Mesenchymal stem cell (in vitro differentiated cells and primary cell): Measurements from ENCODE around the gene GOLT1B.
A peak's percentile ranks its signal among the peaks of the same experiment; 100 is the strongest.

Experiments used
- DNase-seq: peaks from one replicate; pipeline ENCODE4 v3.0.0-alpha.2; 2013
- H2AFZ ChIP-seq: one replicate; pipeline ENCODE4 v1.6.1; 2013; ENCODE audit warnings: low read depth, mild to moderate bottlenecking, control low read depth, inconsistent platforms, low read length, moderate library complexity
- H2AK5ac ChIP-seq: 2 replicates; pipeline ENCODE4 v1.6.1; 2013; ENCODE audit warnings: low read length, moderate library complexity, mild to moderate bottlenecking, inconsistent platforms; ENCODE audit not compliant: severe bottlenecking
- H2BK120ac ChIP-seq: one replicate; pipeline ENCODE4 v1.6.1; 2013; ENCODE audit warnings: low read depth, mild to moderate bottlenecking, inconsistent platforms, low read length, moderate library complexity
- H2BK12ac ChIP-seq, 2 experiments: one replicate each; pipeline ENCODE4 v1.6.1; 2013; ENCODE audit warnings: inconsistent platforms in 2 of 2, low read length in 2 of 2, mild to moderate bottlenecking in 2 of 2, moderate library complexity in 2 of 2, control low read depth in 1 of 2
- H2BK15ac ChIP-seq: one replicate; pipeline ENCODE4 v1.6.1; 2013; ENCODE audit warnings: mild to moderate bottlenecking, low read depth, inconsistent platforms; ENCODE audit not compliant: poor library complexity, severe bottlenecking
- H2BK5ac ChIP-seq: 2 replicates; pipeline ENCODE4 v1.6.1; 2013; ENCODE audit warnings: low read depth, mild to moderate bottlenecking, low read length, control low read depth, inconsistent platforms; ENCODE audit not compliant: poor library complexity, severe bottlenecking
- H3K14ac ChIP-seq, 2 experiments: one replicate each; pipeline ENCODE4 v1.6.1; 2013; ENCODE audit warnings: inconsistent platforms in 2 of 2, low read length in 2 of 2, control low read depth in 1 of 2, mild to moderate bottlenecking in 1 of 2, moderate library complexity in 1 of 2
- H3K18ac ChIP-seq, 2 experiments: one replicate each; pipeline ENCODE4 v1.6.1; 2013; ENCODE audit warnings: inconsistent platforms in 2 of 2, low read length in 2 of 2, control low read depth in 1 of 2, low read depth in 1 of 2, mild to moderate bottlenecking in 1 of 2
- H3K23ac ChIP-seq, 2 experiments: one replicate each; pipeline ENCODE4 v1.6.1; 2013; ENCODE audit warnings: inconsistent platforms in 2 of 2, low read length in 2 of 2, mild to moderate bottlenecking in 2 of 2, moderate library complexity in 2 of 2, control low read depth in 1 of 2
- H3K27ac ChIP-seq: 2 replicates; pipeline ENCODE4 v1.5.1; 2013; ENCODE audit warnings: mild to moderate bottlenecking, moderate library complexity, low read length, control low read depth, inconsistent platforms; ENCODE audit not compliant: poor library complexity, severe bottlenecking
- H3K27me3 ChIP-seq, 2 experiments: 2 replicates each; pipeline versions ENCODE4 v1.6.1 to v1.7.0; 2013; ENCODE audit warnings: low read length in 2 of 2, mild to moderate bottlenecking in 2 of 2, moderate library complexity in 2 of 2, control low read depth in 1 of 2, inconsistent platforms in 1 of 2; ENCODE audit not compliant: control insufficient read depth in 1 of 2, insufficient read depth in 1 of 2
- H3K36me3 ChIP-seq, 2 experiments: 2 replicates each; pipeline versions ENCODE4 v1.6.1 to v1.7.0; 2013; ENCODE audit warnings: low read length in 2 of 2, control low read depth in 1 of 2, inconsistent platforms in 1 of 2, low read depth in 1 of 2, mild to moderate bottlenecking in 1 of 2; ENCODE audit not compliant: insufficient read depth in 2 of 2, control insufficient read depth in 1 of 2
- H3K4ac ChIP-seq, 2 experiments: one replicate each; pipeline ENCODE4 v1.6.1; 2013; ENCODE audit warnings: inconsistent platforms in 2 of 2, low read length in 2 of 2, mild to moderate bottlenecking in 2 of 2, moderate library complexity in 2 of 2, control low read depth in 1 of 2, low read depth in 1 of 2
- H3K4me1 ChIP-seq: 2 replicates; pipeline ENCODE4 v1.6.1; 2013; ENCODE audit warnings: low read depth, low read length, control low read depth; ENCODE audit not compliant: control insufficient read depth, insufficient read depth
- H3K4me2 ChIP-seq: 2 replicates; pipeline ENCODE4 v1.6.1; 2013; ENCODE audit warnings: low read length, mild to moderate bottlenecking, inconsistent platforms; ENCODE audit not compliant: poor library complexity, severe bottlenecking
- H3K4me3 ChIP-seq, 2 experiments: 2 replicates each; pipeline versions ENCODE4 v1.5.1 to v1.7.0; 2013; ENCODE audit warnings: low read length in 2 of 2, mild to moderate bottlenecking in 2 of 2, control low read depth in 1 of 2, low read depth in 1 of 2; ENCODE audit not compliant: insufficient read depth in 1 of 2
- H3K79me1 ChIP-seq: replicated peaks from 2 replicates; pipeline ENCODE4 v1.6.1; 2013; ENCODE audit warnings: mild to moderate bottlenecking, control low read depth, low read length, inconsistent platforms; ENCODE audit not compliant: poor library complexity, severe bottlenecking
- H3K9ac ChIP-seq: 2 replicates; pipeline ENCODE4 v1.7.0; 2013; ENCODE audit warnings: mild to moderate bottlenecking, low read length, moderate library complexity
- H3K9me3 ChIP-seq: 2 replicates; pipeline ENCODE4 v1.7.0; 2013; ENCODE audit warnings: mild to moderate bottlenecking, low read length; ENCODE audit not compliant: control insufficient read depth
- H4K8ac ChIP-seq: one replicate; pipeline ENCODE4 v1.6.1; 2013; ENCODE audit warnings: inconsistent platforms, mild to moderate bottlenecking, low read length, moderate library complexity
- H4K91ac ChIP-seq: one replicate; pipeline ENCODE4 v1.6.1; 2013; ENCODE audit warnings: mild to moderate bottlenecking, low read length, inconsistent platforms
- WGBS: methylation state at CpG from one replicate; pipeline ENCODE4 v1.1.7; 2013; ENCODE audit warnings: mixed read lengths; 5-methylcytosine and 5-hydroxymethylcytosine counted together

GOLT1B gene

DNA sequence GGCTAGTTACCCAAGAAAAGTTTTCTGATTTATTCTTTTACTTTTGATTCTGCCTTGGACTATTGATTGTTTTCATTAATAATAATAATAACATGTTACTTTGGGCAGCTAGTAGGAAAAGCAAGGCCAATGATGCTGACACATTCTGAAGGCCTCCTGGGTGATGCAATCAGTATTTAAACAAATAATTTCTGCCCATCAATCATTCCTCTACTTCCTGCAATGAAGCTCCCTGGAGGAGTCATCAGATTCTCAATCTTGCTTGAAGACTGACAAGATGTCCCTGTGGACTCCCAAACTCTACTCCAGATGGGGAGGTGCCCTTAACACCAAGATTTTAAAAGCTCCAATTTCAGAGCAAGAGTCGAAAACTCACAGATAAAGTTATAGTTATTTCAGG lies 24.5 kb downstream of the GOLT1B start, which contains the start of gene SPX:
Gene SPX, plus strand, starts transcription at position 244 of the 400 bp plus-strand sequence. CDS start 177 bp downstream, outside the sequence.
- WGBS: no CpG with 5 or more reads among the region's 1 CpG
- Histone ChIP-seq H3K27me3 (peaks cover 0 to 15% of the 10 kb centered on the region in 2 experiments), H3K9ac (peak within 1 kb of the TSS; percentile 67)

DNA sequence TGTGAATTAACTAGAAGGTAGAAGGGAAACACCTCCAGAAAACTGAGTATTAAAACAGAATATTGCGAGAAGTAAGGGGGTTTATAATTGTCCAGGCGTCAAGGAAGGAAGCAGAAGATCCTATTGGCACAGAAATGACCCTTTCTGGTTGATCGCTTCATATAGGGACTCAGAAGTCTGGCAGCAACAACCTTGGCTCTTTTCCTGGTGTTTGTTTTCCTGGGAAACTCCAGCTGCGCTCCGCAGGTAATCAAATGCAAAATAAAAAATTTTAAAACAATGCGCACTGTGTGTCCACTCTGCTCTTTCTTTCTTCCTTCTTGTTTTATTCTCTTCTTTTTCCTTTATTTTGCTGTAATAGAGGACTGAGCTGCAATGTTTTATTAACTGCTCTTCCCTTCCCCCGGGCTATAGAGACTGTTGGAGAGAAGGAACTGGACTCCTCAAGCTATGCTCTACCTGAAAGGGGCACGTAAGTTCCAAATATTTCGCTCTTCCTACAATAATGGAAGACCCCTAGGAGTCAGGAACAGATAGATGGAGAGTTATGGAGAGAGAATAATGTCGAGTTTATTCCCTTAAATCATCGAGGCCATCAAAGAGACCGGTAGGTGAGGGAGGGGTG lies 25.2 kb downstream of the GOLT1B start:
- Histone ChIP-seq H3K79me1 (no peaks in the 10 kb centered on the region), H4K8ac (no peak overlapping the region), H3K27ac (no peak overlapping the region), H2BK12ac (no peak overlapping the region), H3K4me1 (no peaks in the 10 kb centered on the region), H3K9me3 (no peaks in the 10 kb centered on the region), H3K4me3 (peak overlapping the region; percentile 70 to 89), H3K36me3 (no peaks in the 10 kb centered on the region), H4K91ac (no peak overlapping the region), H2BK120ac (no peak overlapping the region), H3K18ac (no peak overlapping the region), H2BK15ac (no peak overlapping the region), H3K14ac (no peak overlapping the region), H2BK5ac (no peak overlapping the region), H2AK5ac (no peak overlapping the region), H3K4ac (no peak overlapping the region), H3K23ac (no peak overlapping the region), H2AFZ (no peak overlapping the region), H3K4me2 (peak overlapping the region; percentile 97), H3K27me3 (peaks cover 0 to 15% of the 10 kb centered on the region in 2 experiments), H3K9ac (peak overlapping the region; percentile 67)
- WGBS: 64% methylated on average over 9 of the region's 12 CpGs
- DNase-seq: no peak

More for the DNA sequence above, 24.5 kb downstream of the GOLT1B start, which contains the start of gene SPX:
- Histone ChIP-seq H4K91ac (no peak within 1 kb of the TSS), H4K8ac (no peak within 1 kb of the TSS), H3K18ac (no peak within 1 kb of the TSS), H3K36me3 (no peaks in the 10 kb centered on the region), H2AK5ac (no peak within 1 kb of the TSS), H2AFZ (no peak within 1 kb of the TSS), H3K4me2 (peak within 1 kb of the TSS; percentile 97), H2BK15ac (no peak within 1 kb of the TSS), H3K27ac (no peak within 1 kb of the TSS), H3K23ac (no peak within 1 kb of the TSS), H3K4me1 (no peaks in the 10 kb centered on the region), H3K9me3 (no peaks in the 10 kb centered on the region), H2BK12ac (no peak within 1 kb of the TSS), H3K79me1 (no peaks in the 10 kb centered on the region), H3K14ac (no peak within 1 kb of the TSS), H3K4me3 (peak within 1 kb of the TSS in 1 of 2 experiments; percentile 89), H3K4ac (no peak within 1 kb of the TSS), H2BK120ac (no peak within 1 kb of the TSS), H2BK5ac (no peak within 1 kb of the TSS)
- no peak for DNase-seq

DNA sequence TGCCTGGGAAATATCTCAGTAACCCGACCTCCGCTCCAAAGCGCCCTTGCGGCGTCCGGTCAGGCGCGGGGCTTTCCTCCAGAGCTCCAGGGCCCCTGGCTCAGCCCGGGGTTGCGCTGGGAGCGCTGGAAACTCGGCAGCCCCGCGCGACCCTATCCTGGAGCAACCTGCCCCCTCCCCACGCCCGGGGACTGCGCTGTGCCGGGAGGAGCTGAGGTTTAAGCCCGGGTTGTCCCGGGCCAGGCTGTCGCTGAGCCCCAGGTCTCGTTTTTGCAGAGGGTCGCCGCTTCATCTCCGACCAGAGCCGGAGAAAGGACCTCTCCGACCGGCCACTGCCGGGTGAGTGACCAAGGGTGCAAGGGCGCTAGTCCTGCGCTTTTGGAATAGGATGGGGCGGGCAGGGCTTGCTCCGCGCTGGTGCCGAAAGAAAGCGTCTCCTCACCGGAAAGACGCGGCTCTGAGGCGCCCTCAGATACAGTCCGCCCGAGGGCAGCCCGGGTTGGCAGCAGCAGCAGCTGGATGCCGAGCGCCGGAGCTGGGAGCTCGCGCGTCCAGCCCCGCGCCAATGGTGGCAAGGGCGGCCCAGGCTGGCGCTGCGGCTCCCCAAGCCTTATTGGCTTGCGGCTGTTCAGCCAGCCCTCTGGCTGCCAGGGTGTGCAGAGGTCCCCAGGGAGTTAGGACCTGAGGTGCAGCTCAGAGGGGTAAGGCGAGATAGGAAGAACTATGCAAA lies 26.0 kb downstream of the GOLT1B start:
- Histone ChIP-seq H3K14ac (no peak overlapping the region), H4K8ac (peak overlapping the region; percentile 51), H3K23ac (no peak overlapping the region), H2BK15ac (no peak overlapping the region), H3K27ac (no peak overlapping the region), H3K4me3 (peak overlapping the region; percentile 70 to 89), H3K18ac (peak overlapping the region in 1 of 2 experiments; percentile 11), H2AK5ac (no peak overlapping the region), H3K27me3 (peaks cover 0 to 15% of the 10 kb centered on the region in 2 experiments), H3K4me1 (no peaks in the 10 kb centered on the region), H3K9ac (peak overlapping the region; percentile 67), H3K36me3 (no peaks in the 10 kb centered on the region), H2AFZ (peak overlapping the region; percentile 72), H4K91ac (peak overlapping the region; percentile 27), H2BK5ac (no peak overlapping the region), H3K4ac (no peak overlapping the region), H2BK120ac (no peak overlapping the region), H3K4me2 (peak overlapping the region; percentile 97), H3K9me3 (no peaks in the 10 kb centered on the region), H3K79me1 (no peaks in the 10 kb centered on the region), H2BK12ac (no peak overlapping the region)
- peak; percentile 62 for DNase-seq
- under 1% methylated on average over 55 of the region's 57 CpGs for WGBS

DNA sequence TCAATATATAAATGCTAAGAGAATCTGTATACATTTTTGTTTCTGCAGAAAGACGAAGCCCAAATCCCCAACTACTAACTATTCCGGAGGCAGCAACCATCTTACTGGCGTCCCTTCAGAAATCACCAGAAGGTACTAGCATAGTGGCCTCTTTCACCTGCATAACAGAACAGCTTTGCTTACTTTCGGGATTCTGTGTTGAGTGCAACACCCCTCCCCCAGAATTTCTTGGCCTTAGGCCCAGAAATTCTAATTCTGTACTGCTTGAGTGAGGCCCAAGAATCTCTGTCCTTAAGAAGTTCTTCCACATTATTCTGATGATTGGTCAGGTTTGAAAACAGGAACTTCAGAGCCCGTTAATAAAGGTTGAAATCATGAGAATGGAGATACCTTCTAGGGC lies 27.4 kb downstream of the GOLT1B start:
- Histone ChIP-seq H3K79me1 (no peaks in the 10 kb centered on the region), H3K27me3 (peaks cover 0 to 15% of the 10 kb centered on the region in 2 experiments), H2BK120ac (no peak overlapping the region), H3K18ac (no peak overlapping the region), H2BK5ac (no peak overlapping the region), H3K27ac (no peak overlapping the region), H3K23ac (no peak overlapping the region), H3K9me3 (no peaks in the 10 kb centered on the region), H3K4me2 (no peak overlapping the region), H3K4me3 (no peak overlapping the region), H4K8ac (no peak overlapping the region), H2AK5ac (no peak overlapping the region), H3K4me1 (no peaks in the 10 kb centered on the region), H3K14ac (no peak overlapping the region), H3K9ac (no peak overlapping the region), H2BK12ac (no peak overlapping the region), H3K4ac (no peak overlapping the region), H3K36me3 (no peaks in the 10 kb centered on the region), H2BK15ac (no peak overlapping the region), H2AFZ (no peak overlapping the region), H4K91ac (no peak overlapping the region)
- DNase-seq: no peak
- 98% methylated on average over 5 of the region's 5 CpGs for WGBS
